Right lung (tissue), 5 donors: Measurements from ENCODE around the gene C2orf78. TPM values are rescaled to one million over a fixed set of nuclear protein-coding genes. Genes with fewer than 3 reads are reported as not detected.
"Not testable (repeated sequence)": the region's sequence is repeated elsewhere in the genome, so short reads cannot be mapped to it uniquely, and the experiment has no call there.

ENCODE experiments used
- DNase-seq, 2 donors: peaks; one replicate each; pipeline ENCODE4 v3.0.0-alpha.2; 2013
- polyA plus RNA-seq, 5 donors: library from polyadenylated mRNA; unstranded; fragments of 120-200 nt; gene quantifications; one replicate each; pipeline versions ENCODE4 v1.2.1 to v1.2.3, GENCODE V29; 2013; ENCODE audit warnings: inconsistent platforms in 1 of 5, low replicate concordance in 1 of 5; ENCODE audit not compliant: insufficient read length in 5 of 5, insufficient read depth in 1 of 5

C2orf78 gene
- polyA plus RNA-seq, 5 donors: not detected

DNA sequence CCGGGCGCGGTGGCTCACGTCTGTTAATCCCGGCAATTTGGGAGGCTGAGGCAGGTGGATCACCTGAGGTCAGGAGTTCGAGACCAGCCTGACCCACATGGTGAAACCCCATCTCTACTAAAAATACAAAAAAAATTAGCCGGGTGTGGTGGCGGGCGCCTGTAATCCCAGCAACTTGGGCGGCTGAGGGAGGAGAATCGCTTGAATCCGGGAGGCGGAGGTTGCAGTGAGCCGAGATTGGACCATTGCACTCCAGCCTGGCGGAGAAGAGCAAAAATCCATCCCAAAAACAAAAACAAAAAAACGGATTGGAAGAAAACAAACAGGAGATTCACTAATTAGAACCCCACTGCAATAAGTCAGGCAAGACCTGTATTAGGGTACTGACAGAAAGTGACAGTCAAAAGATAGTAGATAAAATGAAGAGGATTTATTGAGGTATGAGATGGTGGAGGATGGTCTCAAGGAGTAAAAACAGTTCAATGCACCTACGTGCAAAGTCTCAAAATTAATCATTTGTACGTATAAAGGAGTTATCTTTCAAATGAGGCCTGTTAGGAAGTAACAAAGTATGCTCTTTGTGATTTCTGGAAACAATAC, 5.0 kb upstream of the C2orf78 start:
- not testable (repeated sequence) for DNase-seq

- DNase-seq: peak; percentile 88 to 92
Observed at GRCh38 chr2:73779467-73780236, 4.3 kb upstream of the C2orf78 start, which contains the start of gene DUSP11. Gene DUSP11 (minus strand): TSS chr2:73780103. CDS start chr2:73779974, 129 bp downstream.

DNA sequence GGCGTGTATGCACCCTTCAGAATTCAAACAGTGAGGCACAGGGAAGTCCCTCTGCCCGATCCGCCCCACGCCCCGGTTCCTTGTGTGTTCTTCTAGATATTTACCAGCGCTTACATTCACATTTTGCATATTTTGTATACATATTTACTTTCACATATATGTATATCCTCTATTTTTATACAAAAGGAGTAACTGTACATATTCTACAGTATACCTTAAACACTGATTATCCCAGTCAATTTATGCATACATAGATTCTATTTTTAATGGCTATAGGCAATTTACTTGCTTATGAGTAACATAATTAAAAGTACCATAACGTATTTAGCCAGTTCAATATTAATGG, 3.8 kb upstream of the C2orf78 start:
- DNase-seq: no peak

- DNase-seq: not testable (repeated sequence)
Observed at GRCh38 chr2:73783402-73783801, 581 bp upstream of the C2orf78 start.

DNA sequence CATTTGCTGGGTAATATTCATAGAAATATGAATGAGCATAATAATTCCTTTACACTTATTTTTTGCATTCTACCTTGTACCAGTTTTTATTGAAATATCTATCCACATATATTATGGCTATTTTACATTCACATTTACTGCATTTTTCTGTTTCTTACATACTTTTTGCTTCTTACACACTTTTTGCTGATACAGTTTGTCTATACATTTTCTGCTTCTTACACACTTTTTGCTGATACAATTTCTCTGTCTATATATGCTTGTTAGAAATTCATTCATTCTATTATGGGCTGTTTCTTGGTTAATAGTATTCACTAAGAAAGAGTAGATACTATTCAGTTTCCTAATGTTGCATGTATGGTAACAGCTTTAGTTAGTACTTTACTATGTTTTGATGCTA, 27.9 kb downstream of the C2orf78 start:
- no peak for DNase-seq

GRCh38 chr2:73812635-73813034, 28.7 kb downstream of the C2orf78 start:
- no peak for DNase-seq

GRCh38 chr2:73818296-73818695, 34.3 kb downstream of the C2orf78 start:
- DNase-seq: no peak

GRCh38 chr2:73821227-73821626, 37.2 kb downstream of the C2orf78 start:
- no peak for DNase-seq

DNA sequence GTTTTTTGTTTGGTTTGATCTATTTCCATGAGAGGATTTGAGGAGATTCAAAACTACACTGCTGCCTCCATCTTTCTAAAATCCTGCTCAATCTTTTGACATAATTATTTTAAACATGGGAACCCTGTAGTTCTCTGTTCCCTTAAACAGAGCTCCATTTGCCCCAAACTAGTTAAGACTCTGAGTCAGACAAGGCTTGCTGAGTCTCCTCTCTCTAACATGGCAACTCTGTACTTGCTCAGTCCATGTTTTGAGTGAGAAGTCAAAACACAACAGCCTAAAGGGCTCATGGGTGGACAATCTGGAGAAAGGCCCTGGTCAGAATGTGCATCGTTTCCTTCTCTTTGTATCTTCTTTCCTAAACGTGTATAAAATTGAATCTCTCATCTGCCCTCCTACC, 37.7 kb downstream of the C2orf78 start:
- DNase-seq: no peak

DNA sequence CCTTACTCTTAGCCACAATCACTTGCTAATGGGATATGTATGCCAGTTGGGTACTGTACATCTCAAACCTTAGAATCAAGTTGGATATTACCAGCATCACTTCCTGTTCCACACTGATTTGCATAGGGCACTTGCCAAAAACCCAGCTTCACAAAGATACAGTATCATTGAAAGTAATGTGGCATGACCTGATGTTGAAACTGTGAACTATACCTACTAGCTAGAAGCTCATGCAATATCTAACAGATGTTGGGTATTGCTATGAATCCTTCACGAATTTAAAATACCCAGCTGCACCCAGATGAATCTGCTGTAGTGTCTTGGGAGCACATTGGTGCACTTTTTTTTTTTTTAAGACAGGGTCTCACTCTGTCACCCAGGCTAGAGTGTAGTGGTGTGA, 38.3 kb downstream of the C2orf78 start:
- DNase-seq: no peak

DNA sequence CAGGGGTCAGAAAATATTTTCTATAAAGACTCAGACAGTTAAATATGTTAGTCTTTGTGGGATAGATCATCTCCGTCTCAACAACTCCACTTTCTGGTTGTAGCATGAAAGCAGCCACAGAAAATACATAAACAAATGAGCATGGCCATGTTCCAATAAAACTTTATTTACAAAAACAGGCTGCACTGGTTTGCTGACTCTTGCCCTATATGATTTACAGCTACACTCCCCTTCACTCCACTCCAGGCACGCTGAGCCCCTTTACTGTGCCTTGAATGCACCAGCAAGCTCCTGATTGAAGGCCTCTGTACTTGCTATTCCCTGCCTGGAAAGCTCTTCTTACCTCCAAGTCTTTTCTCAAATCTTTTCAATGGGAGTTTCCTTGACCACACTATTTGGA, 39.0 kb downstream of the C2orf78 start:
- no peak for DNase-seq

GRCh38 chr2:73823416-73823815, 39.4 kb downstream of the C2orf78 start:
- no peak for DNase-seq

DNA sequence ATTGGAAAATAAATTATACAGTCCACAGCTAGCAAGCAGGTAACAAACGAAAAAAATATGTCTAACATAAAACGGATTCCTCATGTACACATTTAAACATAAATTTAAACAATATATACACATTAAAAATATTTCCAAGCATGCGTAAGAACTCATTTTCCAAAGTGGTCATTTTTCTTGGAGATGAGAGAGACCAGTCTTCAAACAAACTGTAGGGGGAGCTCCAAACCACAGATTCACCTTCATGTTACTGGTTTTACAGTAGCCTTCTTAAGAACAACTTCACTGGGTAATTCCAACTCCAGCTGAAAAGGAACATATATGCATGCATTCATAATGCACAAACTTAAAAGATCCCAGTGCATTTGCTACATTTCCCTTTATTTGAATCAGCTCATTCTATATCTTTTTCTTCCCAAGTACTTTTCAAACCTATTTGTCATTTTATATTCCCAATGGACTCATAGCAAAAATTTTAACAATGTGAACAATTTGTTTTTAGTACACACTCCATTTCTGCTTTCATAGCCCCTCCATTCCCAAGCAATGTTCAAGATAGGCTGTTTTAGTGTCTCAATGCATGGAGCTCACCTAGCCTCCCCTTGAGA, 40.0 kb downstream of the C2orf78 start:
- peak; percentile 56 to 72 for DNase-seq

DNA sequence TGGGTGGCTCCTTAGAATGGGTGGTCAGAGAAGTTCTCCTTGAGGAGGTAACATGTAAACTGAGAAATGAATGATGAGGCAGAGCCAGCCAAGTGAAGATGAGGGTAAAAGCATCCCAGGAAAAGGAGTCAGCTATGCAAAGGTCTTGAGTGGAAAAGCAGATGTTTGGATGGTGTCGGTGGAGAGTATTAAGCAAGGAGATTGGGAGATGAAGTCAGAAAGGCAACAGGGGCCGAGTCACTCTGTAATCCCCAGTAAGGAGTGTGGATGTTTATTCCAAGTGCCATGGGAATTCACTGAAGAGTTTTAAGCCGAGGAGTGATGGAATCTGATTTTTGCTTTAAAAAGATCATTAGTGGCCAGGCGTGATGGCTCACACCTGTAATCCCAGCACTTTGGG, 41.4 kb downstream of the C2orf78 start:
- no peak for DNase-seq

GRCh38 chr2:73827018-73827417, 43.0 kb downstream of the C2orf78 start:
- DNase-seq: no peak

GRCh38 chr2:73827660-73828388, 43.8 kb downstream of the C2orf78 start:
- no peak for DNase-seq

- no peak for DNase-seq
Observed at GRCh38 chr2:73828389-73828817, 44.4 kb downstream of the C2orf78 start.

DNA sequence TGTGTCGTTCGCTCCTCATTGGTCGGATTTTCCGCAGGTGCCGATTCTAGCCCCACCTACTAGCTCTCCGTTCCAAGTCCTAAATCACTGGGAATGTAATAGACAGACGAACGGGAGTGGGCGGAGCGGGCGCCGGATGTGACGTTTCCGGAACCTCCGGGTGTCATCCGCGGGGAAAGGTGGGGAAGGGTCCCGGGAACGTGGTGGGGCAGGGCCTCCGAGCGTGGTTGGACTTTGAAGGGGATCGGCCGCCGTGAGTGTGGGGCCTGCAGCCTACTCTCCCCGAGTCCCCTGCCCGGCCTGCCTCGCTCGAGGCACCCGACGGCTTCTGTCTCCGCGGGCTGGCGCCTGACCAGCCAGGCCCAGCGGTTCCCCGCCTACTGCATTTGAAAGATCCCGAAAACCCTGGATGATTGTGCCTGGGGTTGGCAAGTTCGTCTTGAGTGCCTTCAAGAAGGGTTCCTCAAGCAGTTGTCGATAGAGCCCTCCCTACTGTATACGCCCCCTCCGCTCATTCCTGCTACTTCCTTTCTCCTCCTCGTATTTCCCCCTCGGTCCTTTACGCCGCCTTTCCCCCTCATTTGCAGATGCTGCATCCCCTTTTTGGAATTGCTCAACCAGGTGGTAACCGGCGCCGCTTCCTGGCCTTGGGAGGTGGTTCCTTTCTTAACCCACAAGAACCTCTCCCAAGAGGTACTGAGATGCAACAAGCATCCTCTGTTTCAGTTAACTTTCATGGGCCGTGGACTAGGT, 45.0 kb downstream of the C2orf78 start, which contains the start of gene STAMBP:
Gene STAMBP, plus strand, starts transcription at position 144 of the 753 bp plus-strand sequence. CDS start 1,896 bp downstream, outside the sequence.
- peak; percentile 96 to 97 for DNase-seq

DNA sequence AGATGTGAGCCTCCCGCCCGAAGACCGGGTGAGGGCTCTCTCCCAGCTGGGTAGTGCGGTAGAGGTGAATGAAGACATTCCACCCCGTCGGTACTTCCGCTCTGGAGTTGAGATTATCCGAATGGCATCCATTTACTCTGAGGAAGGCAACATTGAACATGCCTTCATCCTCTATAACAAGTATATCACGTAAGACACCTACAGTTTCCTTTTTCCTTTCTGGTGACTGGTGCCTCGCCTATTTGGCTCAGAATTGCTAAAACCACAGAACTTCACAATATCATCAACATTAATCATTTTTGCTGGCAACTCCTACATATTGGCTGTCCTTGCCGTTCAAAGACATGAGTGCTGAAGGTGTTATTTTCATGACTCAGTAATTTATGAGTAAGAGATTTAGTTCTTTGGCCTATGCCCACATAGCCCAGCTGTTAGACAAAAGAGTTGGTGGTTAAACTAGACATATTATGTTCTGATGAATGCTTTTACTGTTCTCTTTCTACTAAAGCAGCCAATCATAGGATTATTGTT, 47.0 kb downstream of the C2orf78 start:
- no peak for DNase-seq

- DNase-seq: peak in 1 of 2 donors; percentile 6
Observed at GRCh38 chr2:73832930-73833329, 48.9 kb downstream of the C2orf78 start.
